ENCODE measurements around the gene HMCN2. TPM values are rescaled to one million over a fixed set of nuclear protein-coding genes. Genes with fewer than 3 reads are reported as not detected.
A peak's percentile ranks its signal among the peaks of the same experiment; 100 is the strongest.

Gene HMCN2
- total and polyA plus RNA-seq, 2 of the 4 experiments (the other 2 are of a cell fraction) = 0.02 TPM; not detected in 1

GRCh38 chr9:130234340-130235260, 31.0 kb upstream of the HMCN2 start:
- Histone ChIP-seq H2BK120ac (ENCODE audit: low read depth, low read length) (no peak overlapping the region), H4K8ac (ENCODE audit: low read depth in 2 of 2, low read length in 2 of 2) (no peak overlapping the region), H3K14ac (replicated peaks; ENCODE audit: low read depth, low read length) (peak overlapping the region; percentile 29; the same call in 1 of the 2 replicates), H3K18ac (ENCODE audit: low read depth, low read length) (no peak overlapping the region), H3K23ac (ENCODE audit: low read depth, low read length) (no peak overlapping the region; the same call in 1 of the 2 replicates), H2AK5ac (ENCODE audit: low read depth, low read length) (no peak overlapping the region), H4K5ac (ENCODE audit: low read depth, low read length) (no peak overlapping the region), H2BK5ac (ENCODE audit: low read depth, low read length, poor library complexity, severe bottlenecking) (no peak overlapping the region), H3K4ac (ENCODE audit: low read depth, low read length) (no peak overlapping the region; the same call in 1 of the 2 replicates), H3K4me2 (ENCODE audit: low read depth, low read length) (no peak overlapping the region), H3K4me3 (ENCODE audit: insufficient read depth, low read depth, low read length) (no peak overlapping the region), H3K9me3 (ENCODE audit: control insufficient read depth, insufficient read depth, low read length) (no peaks in the 10 kb centered on the region), H4K91ac (ENCODE audit: insufficient read depth, low read depth, low read length) (no peak overlapping the region), H2AFZ (replicated peaks; ENCODE audit: low read length, poor library complexity) (peak overlapping the region; percentile 46), H2BK15ac (ENCODE audit: low read depth, low read length) (no peak overlapping the region), H4K20me1 (ENCODE audit: insufficient read depth, low read length) (peaks cover 22% of the 10 kb centered on the region; the same call in 1 of the 2 replicates), H3K9ac (ENCODE audit: low read depth, low read length) (no peak overlapping the region), H3K79me1 (ENCODE audit: low read depth in 1 of 2, low read length in 2 of 2) (peaks cover 0 to 17% of the 10 kb centered on the region in 2 experiments; a peak in 2 of 4 replicates), H2AK9ac (replicated peaks; ENCODE audit: low read depth, low read length, poor library complexity) (peak overlapping the region; percentile 50), H3K27me3 (ENCODE audit: control insufficient read depth, insufficient read depth, low read length) (no peaks in the 10 kb centered on the region), H3K36me3 (ENCODE audit: control insufficient read depth, insufficient read depth, low read length) (peaks cover 23% of the 10 kb centered on the region), H2BK20ac (ENCODE audit: low read depth, low read length) (no peak overlapping the region), H3K27ac (ENCODE audit: insufficient read depth, low read length) (no peak overlapping the region), H3K56ac (ENCODE audit: extremely low read depth, insufficient read depth, low read length) (no peak overlapping the region), H3K9me1 (ENCODE audit: insufficient read depth, low read length) (peaks cover 9% of the 10 kb centered on the region; the same call in 1 of the 2 replicates), H3K4me1 (ENCODE audit: control insufficient read depth, insufficient read depth, low read length) (peaks cover 5% of the 10 kb centered on the region)
- ChIA-PET CTCF (no interaction called here), POLR2A (ENCODE audit: unreplicated experiment) (no interaction called here)
- no TSS peak for BruUV-seq (replicated peaks)
- intact Hi-C loops (cut with micrococcal nuclease) (loop anchor here (10.0 kb wide), 1 partner anchor 350 kb away; no protein-coding TSS in a partner anchor), dilution Hi-C loops (cut with HindIII; ENCODE audit: low sequenced_read_pairs, unreplicated experiment) (loop anchor here (25.0 kb wide), 1 partner anchor 122 kb away; no protein-coding TSS in a partner anchor), in situ Hi-C loops (cut with MboI; ENCODE audit: low sequenced_read_pairs) (loop anchor here (25.0 kb wide), 1 partner anchor 122 kb away; no protein-coding TSS in a partner anchor)
- WGBS, 2 experiments (ENCODE audit: extremely low coverage in 2 of 2, insufficient read length in 1 of 2) = 77% methylated on average over 7 of the region's 26 CpGs; no CpG with 5 or more reads in 1 of the 2 experiments
- TF ChIP-seq MXI1 (IDR thresholded peaks at IDR 0.05; ENCODE audit: borderline replicate concordance, low read depth, low read length) (no peak), BHLHE40 (IDR thresholded peaks at IDR 0.05; ENCODE audit: low read depth, low read length) (peak; percentile 45; the same call in 1 of the 2 replicates), USF2 (IDR thresholded peaks at IDR 0.05; ENCODE audit: low read depth, low read length) (peak; percentile 44; the same call in 1 of the 2 replicates), FOS (IDR thresholded peaks at IDR 0.05; ENCODE audit: low read depth, low read length) (peak; percentile 38; the same call in 1 of the 2 replicates), NFE2L2 (IDR thresholded peaks at IDR 0.05; ENCODE audit: low read depth, low read length) (no peak), CEBPB (IDR thresholded peaks at IDR 0.05; ENCODE audit: low read depth, low read length) (peak; percentile 76)
- peak; percentile 52; the same call in 1 of the 2 replicates for ATAC-seq (ENCODE audit: low read depth)
- peak; percentile 72 for DNase-seq
